GM11168 (cell line): ENCODE results near the gene MX2.

Experiments
- in situ Hi-C: fragments of 300-500 bp; cut with MboI; formaldehyde crosslinking; loops from one replicate; pipeline ENCODE4 v1.12.0; 2022; ENCODE audit warnings: low sequenced_read_pairs; ENCODE audit not compliant: unreplicated experiment

MX2 gene

DNA sequence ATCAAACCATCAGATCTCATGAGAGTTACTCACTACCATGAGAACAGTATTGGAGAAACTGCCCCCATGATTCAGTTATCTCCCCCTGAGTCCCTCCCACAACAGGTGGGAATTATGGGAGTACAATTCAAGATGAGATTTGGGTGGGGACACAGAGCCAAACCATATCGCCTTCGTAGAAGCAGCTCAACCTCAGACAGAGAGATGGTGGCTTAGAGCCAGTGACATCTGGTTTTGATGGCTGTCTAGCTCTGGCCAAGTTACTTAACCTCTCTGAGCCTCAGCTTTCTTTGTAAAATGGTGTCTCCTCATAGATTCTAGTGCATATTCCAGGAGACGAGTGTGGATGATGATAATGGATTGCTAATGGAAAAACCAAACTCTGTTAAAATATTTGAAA lies 91.4 kb downstream of the MX2 start:
- in situ Hi-C loops = no loop called here

GRCh38 chr21:41453761-41454160 lies 91.9 kb downstream of the MX2 start:
- in situ Hi-C loops = no loop called here

DNA sequence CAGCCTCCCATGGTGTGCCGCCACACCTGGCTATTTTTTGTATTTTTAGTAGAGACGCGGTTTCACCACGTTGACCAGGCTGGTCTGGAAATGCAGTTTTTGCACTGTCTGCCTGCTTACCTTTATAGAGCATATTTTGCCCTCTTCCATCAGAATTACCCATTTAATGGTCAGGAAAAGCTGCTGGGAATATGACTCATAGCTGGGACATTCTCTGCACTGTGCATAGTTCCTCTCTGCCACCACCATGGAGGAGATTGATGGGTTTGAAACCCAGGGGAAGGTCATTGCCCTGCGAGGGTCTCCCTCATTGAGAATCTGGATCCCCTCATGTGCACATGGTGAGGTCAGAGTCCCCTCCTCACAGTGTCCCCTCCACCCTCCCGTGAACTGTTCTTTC lies 96.3 kb downstream of the MX2 start:
- in situ Hi-C loops = no loop called here

DNA sequence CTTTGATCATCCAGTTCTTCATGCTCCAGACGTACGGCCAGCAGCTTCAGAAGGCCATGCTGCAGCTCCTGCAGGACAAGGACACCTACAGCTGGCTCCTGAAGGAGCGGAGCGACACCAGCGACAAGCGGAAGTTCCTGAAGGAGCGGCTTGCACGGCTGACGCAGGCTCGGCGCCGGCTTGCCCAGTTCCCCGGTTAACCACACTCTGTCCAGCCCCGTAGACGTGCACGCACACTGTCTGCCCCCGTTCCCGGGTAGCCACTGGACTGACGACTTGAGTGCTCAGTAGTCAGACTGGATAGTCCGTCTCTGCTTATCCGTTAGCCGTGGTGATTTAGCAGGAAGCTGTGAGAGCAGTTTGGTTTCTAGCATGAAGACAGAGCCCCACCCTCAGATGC lies 96.7 kb downstream of the MX2 start:
- in situ Hi-C loops = no loop called here
